Ovary (tissue), 9 donors: ENCODE results near the gene ABLIM2. TPM values are rescaled to one million over a fixed set of nuclear protein-coding genes. Genes with fewer than 3 reads are reported as not detected.

Experiments
- DNase-seq, 5 donors: peaks; one replicate each; pipeline ENCODE4 v3.0.0-alpha.2; 2019 to 2020
- H3K27ac ChIP-seq, 2 donors: fragments of 200-600 bp; one replicate each; pipeline versions ENCODE4 v1.5.1 to v1.8.0; 2019 to 2022
- H3K27me3 ChIP-seq: fragments of 200-600 bp; one replicate; pipeline ENCODE4 v1.8.0; 2022
- H3K36me3 ChIP-seq: fragments of 200-600 bp; sonication (generic); one replicate; pipeline ENCODE4 v1.5.1; 2019
- H3K4me1 ChIP-seq: one replicate; pipeline ENCODE4 v1.8.1; 2013; ENCODE audit warnings: mild to moderate bottlenecking, moderate library complexity; ENCODE audit not compliant: insufficient read depth
- H3K4me3 ChIP-seq: fragments of 200-600 bp; sonication (generic); one replicate; pipeline ENCODE4 v1.5.1; 2017
- H3K9me3 ChIP-seq, 2 donors: fragments of 200-600 bp in 1 of 2; sonication (generic) in 1 of 2; one replicate each; pipeline versions ENCODE4 v1.5.1 to v1.8.1; 2013 to 2019; ENCODE audit warnings: mild to moderate bottlenecking in 1 of 2, moderate library complexity in 1 of 2
- EP300 ChIP-seq: sonication (generic); formaldehyde crosslinking; IDR thresholded peaks from one replicate; pipeline ENCODE4 v1.6.1; 2017; ENCODE audit warnings: antibody characterized with exemption
- POLR2A ChIP-seq: fragments of 450-650 bp; IDR thresholded peaks from one replicate; pipeline ENCODE4 v1.6.1; 2017; ENCODE audit warnings: antibody characterized with exemption, mild to moderate bottlenecking, moderate library complexity
- WGBS, 3 donors: extraction: QIAGEN DNeasy Blood & Tissue Kit in 1 of 3; methylation state at CpG; one replicate each; pipeline versions ENCODE4 v1.1.5 to v1.1.7; 2013 to 2017; 5-methylcytosine and 5-hydroxymethylcytosine counted together
- intact Hi-C, 4 donors: fragments of 100-400 bp; cut with DNase I; formaldehyde crosslinking; loops; one replicate each; pipeline versions ENCODE4 v1.11.0 to v1.15.1; 2022 to 2023
- polyA plus RNA-seq, 2 donors: library from polyadenylated mRNA; stranded (reverse); fragments of 200-250 nt in 1 of 2; fragments of 350-450 nt in 1 of 2; fragmentation: Illumina TruSeq in 1 of 2; extraction: RNeasy Lipid Tissue Mini Kit (QIAGEN cat#74804) in 1 of 2; gene quantifications; one replicate each; pipeline ENCODE4 v1.2.3, GENCODE V29; 2013 to 2014
- total RNA-seq, 7 donors: library from RNA; depleted of rRNA in 2 of 7; stranded (reverse); fragments of >200 nt in 2 of 7; fragmentation: NEBNext Ultra II Directional in 3 of 7; extraction: Animal tissue kit (Norgen Biotek cat#: 25700) in 3 of 7; gene quantifications; one replicate each; pipeline versions ENCODE4 v1.1.0 to v1.2.4, GENCODE V29; 2016 to 2023
- TF ChIP-seq, protein P1 (sequence below), 3 donors: fragments of 450-650 bp in 2 of 3; fragments of 200-600 bp in 1 of 3; IDR thresholded peaks; one replicate each; pipeline versions ENCODE4 v1.5.1 to v1.8.0; 2016 to 2022; ENCODE audit warnings: antibody characterized with exemption in 3 of 3, mild to moderate bottlenecking in 1 of 3
- donor health status: DM: no; HTN: no; CAD: no; lungs with moderate emphysema.
- donor health status: DM: no; HTN: no; CAD: no.
- donor health status: Bipolar disorder and iron deficiency.
- donor health status: DM: yes; HTN: yes; CAD: no.
- donor health status: DM: no; HTN: no; CAD: no.
- donor health status: DM: yes; HTN: yes; CAD: no.

The ABLIM2 gene
- total and polyA plus RNA-seq, 9 donors: 0.81 to 7.9 (median 2.1) TPM

DNA sequence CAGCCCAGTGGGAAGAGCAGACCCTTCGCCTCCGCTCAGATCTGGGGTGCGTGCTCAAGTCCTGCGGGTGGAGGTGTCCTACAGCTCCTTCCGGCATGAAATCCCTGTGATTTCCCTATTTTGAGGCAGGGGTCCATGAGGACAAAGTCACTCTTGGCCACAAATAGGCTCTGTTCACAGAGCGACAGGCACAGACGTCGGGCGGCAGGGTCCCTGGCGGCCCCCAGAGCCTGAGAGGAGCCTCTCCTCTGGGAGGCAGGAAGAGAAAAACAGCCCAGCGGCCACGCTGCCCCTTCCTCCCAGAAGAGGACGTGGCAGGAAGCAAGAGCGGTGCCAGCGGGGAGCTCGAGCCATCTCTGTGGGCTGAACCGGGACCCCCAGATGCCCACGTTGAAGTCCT is 38.7 kb downstream of the ABLIM2 start:
- no peak overlapping the region for H3K27ac ChIP-seq
- DNase-seq: no peak
- H3K4me3 ChIP-seq: no peak overlapping the region
- TF ChIP-seq POLR2A (no peak), EP300 (no peak)
- TF ChIP-seq, protein P1, sequence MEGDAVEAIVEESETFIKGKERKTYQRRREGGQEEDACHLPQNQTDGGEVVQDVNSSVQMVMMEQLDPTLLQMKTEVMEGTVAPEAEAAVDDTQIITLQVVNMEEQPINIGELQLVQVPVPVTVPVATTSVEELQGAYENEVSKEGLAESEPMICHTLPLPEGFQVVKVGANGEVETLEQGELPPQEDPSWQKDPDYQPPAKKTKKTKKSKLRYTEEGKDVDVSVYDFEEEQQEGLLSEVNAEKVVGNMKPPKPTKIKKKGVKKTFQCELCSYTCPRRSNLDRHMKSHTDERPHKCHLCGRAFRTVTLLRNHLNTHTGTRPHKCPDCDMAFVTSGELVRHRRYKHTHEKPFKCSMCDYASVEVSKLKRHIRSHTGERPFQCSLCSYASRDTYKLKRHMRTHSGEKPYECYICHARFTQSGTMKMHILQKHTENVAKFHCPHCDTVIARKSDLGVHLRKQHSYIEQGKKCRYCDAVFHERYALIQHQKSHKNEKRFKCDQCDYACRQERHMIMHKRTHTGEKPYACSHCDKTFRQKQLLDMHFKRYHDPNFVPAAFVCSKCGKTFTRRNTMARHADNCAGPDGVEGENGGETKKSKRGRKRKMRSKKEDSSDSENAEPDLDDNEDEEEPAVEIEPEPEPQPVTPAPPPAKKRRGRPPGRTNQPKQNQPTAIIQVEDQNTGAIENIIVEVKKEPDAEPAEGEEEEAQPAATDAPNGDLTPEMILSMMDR (IDR thresholded peaks at IDR 0.05): no peak
- H3K27me3 ChIP-seq: no peaks in the 10 kb centered on the region
- H3K4me1 ChIP-seq: no peaks in the 10 kb centered on the region
- 90 to 93% (median 91%) methylated on average over 18 of the region's 18 CpGs for WGBS, 3 donors
- H3K9me3 ChIP-seq: no peaks in the 10 kb centered on the region
- intact Hi-C loops: no loop called here
- no peaks in the 10 kb centered on the region for H3K36me3 ChIP-seq

DNA sequence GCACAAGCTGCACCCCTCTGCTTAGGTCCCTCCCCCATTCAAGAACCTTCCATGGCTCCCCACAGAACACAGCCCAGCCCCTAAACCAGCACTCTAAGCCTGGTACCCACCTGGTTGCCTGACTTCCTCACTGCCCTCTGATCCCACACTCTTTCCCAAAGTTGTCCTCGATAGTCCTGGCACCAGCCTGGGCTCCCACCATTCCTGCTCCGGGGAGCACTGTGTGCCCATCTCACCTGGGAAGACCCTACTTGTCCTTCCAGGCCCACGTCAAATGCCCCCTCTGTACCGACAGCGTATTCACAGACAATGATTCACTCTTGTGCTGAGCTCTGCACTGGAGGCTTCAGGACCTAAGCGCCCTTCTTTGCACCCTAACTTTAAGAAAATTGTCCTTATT is 40.1 kb downstream of the ABLIM2 start:
- TF ChIP-seq POLR2A (no peak), EP300 (no peak)
- TF ChIP-seq, protein P1 (IDR thresholded peaks at IDR 0.05): no peak
- Histone ChIP-seq H3K4me3 (no peak overlapping the region), H3K36me3 (no peaks in the 10 kb centered on the region), H3K27me3 (no peaks in the 10 kb centered on the region), H3K27ac (no peak overlapping the region), H3K4me1 (no peaks in the 10 kb centered on the region), H3K9me3 (no peaks in the 10 kb centered on the region)
- WGBS, 3 donors: 95 to 97% (median 96%) methylated on average over 6 of the region's 6 CpGs
- intact Hi-C loops: no loop called here
- DNase-seq: no peak

DNA sequence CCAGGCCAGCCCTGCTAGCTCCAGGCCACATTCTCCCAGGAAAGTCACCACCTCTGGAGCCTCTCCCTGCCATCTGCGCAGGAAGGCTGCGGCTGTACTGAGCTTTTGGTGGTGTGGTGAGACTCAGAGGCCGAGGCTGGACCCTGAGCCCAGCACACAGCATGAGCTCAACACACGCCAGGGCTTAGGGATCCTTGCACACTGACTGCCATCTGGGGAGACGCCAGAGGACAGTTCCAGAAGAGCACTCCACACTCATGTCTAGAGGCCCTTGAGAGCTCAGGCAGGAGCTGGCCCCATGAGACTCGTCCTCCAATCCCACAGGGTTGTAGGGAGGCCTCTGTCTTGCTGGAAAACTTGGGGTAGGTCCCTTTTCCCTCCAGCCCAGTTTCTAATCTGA is 40.6 kb downstream of the ABLIM2 start:
- H3K4me1 ChIP-seq: no peaks in the 10 kb centered on the region
- 81 to 93% (median 86%) methylated on average over 6 of the region's 6 CpGs for WGBS, 3 donors
- no peak for TF ChIP-seq EP300
- TF ChIP-seq, protein P1 (IDR thresholded peaks at IDR 0.05): no peak
- no peak for TF ChIP-seq POLR2A
- no peak for DNase-seq
- no peak overlapping the region for H3K4me3 ChIP-seq
- H3K27ac ChIP-seq: no peak overlapping the region
- no peaks in the 10 kb centered on the region for H3K27me3 ChIP-seq
- H3K9me3 ChIP-seq: no peaks in the 10 kb centered on the region
- no peaks in the 10 kb centered on the region for H3K36me3 ChIP-seq
- intact Hi-C loops: no loop called here

DNA sequence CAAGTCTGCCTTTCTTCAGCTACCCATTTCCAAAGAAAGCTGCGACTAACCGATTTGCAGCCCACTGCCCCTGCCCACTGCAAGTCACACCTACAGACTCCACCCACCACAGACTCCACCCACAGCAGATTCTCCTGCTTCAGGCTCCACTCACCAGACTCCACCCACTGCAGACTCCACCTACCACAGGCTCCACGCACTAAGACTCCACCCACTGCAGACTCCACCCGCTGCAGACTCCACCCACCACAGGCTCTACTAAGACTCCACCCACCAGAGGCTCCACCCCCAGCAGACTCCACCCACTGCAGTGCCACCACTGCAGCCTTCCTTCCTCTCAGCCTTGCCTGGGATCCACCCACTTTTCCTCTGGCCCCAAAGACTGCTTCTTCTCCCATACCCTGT is 41.3 kb downstream of the ABLIM2 start:
- Histone ChIP-seq H3K27me3 (no peaks in the 10 kb centered on the region), H3K36me3 (no peaks in the 10 kb centered on the region), H3K27ac (no peak overlapping the region), H3K9me3 (no peaks in the 10 kb centered on the region), H3K4me3 (no peak overlapping the region), H3K4me1 (no peaks in the 10 kb centered on the region)
- DNase-seq: peak in 1 of 5 donors; percentile 58
- WGBS, 3 donors: 60% methylated on average over 4 of the region's 4 CpGs
- intact Hi-C loops: no loop called here
- TF ChIP-seq, protein P1 (IDR thresholded peaks at IDR 0.05): no peak
- TF ChIP-seq POLR2A: no peak
- TF ChIP-seq EP300: no peak

DNA sequence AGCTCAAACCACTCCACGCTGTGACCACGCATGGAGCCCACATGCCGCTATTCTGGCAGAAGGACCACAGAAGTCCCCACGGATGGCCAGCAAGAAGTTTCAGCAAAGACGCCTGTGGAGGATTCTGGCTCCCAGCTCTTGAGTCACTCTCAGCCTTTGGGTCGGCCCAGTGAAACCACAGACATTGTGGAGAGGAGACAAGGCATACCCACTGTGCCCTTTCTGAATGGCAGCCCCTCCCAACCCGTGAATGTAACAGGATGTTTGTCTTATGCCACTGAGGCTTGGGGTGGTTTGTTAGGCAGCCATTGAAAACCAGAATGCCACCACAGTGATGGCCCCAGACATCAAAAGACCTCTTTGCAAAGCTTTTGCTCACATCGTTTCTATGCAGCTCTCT is 42.7 kb downstream of the ABLIM2 start:
- TF ChIP-seq EP300 (no peak), POLR2A (no peak)
- TF ChIP-seq, protein P1 (IDR thresholded peaks at IDR 0.05): no peak
- Histone ChIP-seq H3K4me3 (no peak overlapping the region), H3K27me3 (no peaks in the 10 kb centered on the region), H3K9me3 (no peaks in the 10 kb centered on the region), H3K4me1 (no peaks in the 10 kb centered on the region), H3K36me3 (no peaks in the 10 kb centered on the region), H3K27ac (no peak overlapping the region)
- no peak for DNase-seq
- WGBS, 3 donors: 79 to 84% (median 81%) methylated on average over 8 of the region's 8 CpGs
- intact Hi-C loops: no loop called here
